Prostate gland (tissue), 2 donors: ENCODE measurements around the gene KPTN. TPM values are rescaled to one million over a fixed set of nuclear protein-coding genes. Genes with fewer than 3 reads are reported as not detected.

Experiments used
- DNase-seq: peaks from one replicate; pipeline ENCODE4 v3.0.0-alpha.2; 2019; ENCODE audit warnings: low spot score
- H3K27ac ChIP-seq, 2 donors: fragments of 200-600 bp; sonication (generic); 2 replicates each; pipeline ENCODE4 v1.5.1; 2017 to 2019
- H3K27me3 ChIP-seq: fragments of 200-600 bp; sonication (generic); replicated peaks from 2 replicates; pipeline ENCODE4 v1.5.1; 2019; ENCODE audit not compliant: insufficient read depth
- H3K36me3 ChIP-seq, 2 donors: fragments of 200-600 bp; sonication (generic); 1 replicate in 1 of 2; 2 replicates in 1 of 2; pipeline versions ENCODE4 v1.5.1 to v1.8.1; 2017 to 2019
- H3K4me1 ChIP-seq: fragments of 200-600 bp; sonication (generic); replicated peaks from 2 replicates; pipeline ENCODE4 v1.5.1; 2019
- H3K4me3 ChIP-seq, 2 donors: fragments of 200-600 bp; sonication (generic); 2 replicates each; pipeline ENCODE4 v1.5.1; 2017 to 2019
- H3K9me3 ChIP-seq: fragments of 200-600 bp; sonication (generic); 2 replicates; pipeline ENCODE4 v1.5.1; 2017
- CTCF ChIP-seq, 4 experiments: fragments of 200-600 bp in 2 of 4; fragments of 450-650 bp in 2 of 4; sonication (generic) in 2 of 4; IDR thresholded peaks; 1 replicate in 3 of 4; 2 replicates in 1 of 4; pipeline ENCODE4 v1.5.1; 2016 to 2019; ENCODE audit warnings: antibody characterized with exemption in 4 of 4, mild to moderate bottlenecking in 2 of 4, moderate library complexity in 2 of 4
- POLR2A ChIP-seq: fragments of 450-650 bp; IDR thresholded peaks from one replicate; pipeline ENCODE4 v1.6.1; 2016; ENCODE audit warnings: antibody characterized with exemption, mild to moderate bottlenecking
- POLR2AphosphoS5 ChIP-seq: sonication (generic); formaldehyde crosslinking; IDR thresholded peaks from one replicate; pipeline ENCODE4 v1.6.1; 2017; ENCODE audit warnings: antibody characterized with exemption
- whole genome bisulfite sequencing: methylation state at CpG from one replicate; pipeline ENCODE4 v1.1.5; 2018; 5-methylcytosine and 5-hydroxymethylcytosine counted together
- intact Hi-C: fragments of 100-400 bp; cut with DNase I; formaldehyde crosslinking; loops from one replicate; pipeline ENCODE4 v1.14.2; 2022
- total RNA-seq, 2 donors: library from RNA; depleted of rRNA; stranded (reverse); fragments of >200 nt; gene quantifications; one replicate each; pipeline ENCODE4 v1.1.0, GENCODE V29; 2016

The KPTN gene
- total RNA-seq, 2 donors from 2014 or later, result 8.8 to 9.0 TPM

- no peaks in the 10 kb centered on the region for H3K27me3 ChIP-seq
- TF ChIP-seq POLR2A (no peak), CTCF (IDR thresholded peaks at IDR 0.05) (no peak), POLR2AphosphoS5 (no peak)
- H3K27ac ChIP-seq, result no peak overlapping the region
- no peaks in the 10 kb centered on the region for H3K4me1 ChIP-seq
- 30% methylated on average over 7 of the region's 7 CpGs for WGBS
- no peak overlapping the region for H3K4me3 ChIP-seq
- H3K36me3 ChIP-seq, result no peaks in the 10 kb centered on the region
- H3K9me3 ChIP-seq, result no peaks in the 10 kb centered on the region
- intact Hi-C loops, result no loop called here
- DNase-seq, result no peak
These were observed 39.5 kb upstream of the KPTN start for GRCh38 chr19:47523473-47523872.

- Histone ChIP-seq H3K4me1 (no peaks in the 10 kb centered on the region), H3K4me3 (no peak overlapping the region), H3K27me3 (no peaks in the 10 kb centered on the region), H3K27ac (no peak overlapping the region), H3K9me3 (no peaks in the 10 kb centered on the region), H3K36me3 (no peaks in the 10 kb centered on the region)
- 70% methylated on average over 20 of the region's 20 CpGs for WGBS
- intact Hi-C loops, result no loop called here
- no peak for DNase-seq
- no peak for TF ChIP-seq CTCF (IDR thresholded peaks at IDR 0.05)
- TF ChIP-seq POLR2A, result no peak
- no peak for TF ChIP-seq POLR2AphosphoS5
These were observed 37.6 kb upstream of the KPTN start for GRCh38 chr19:47521473-47522180.

DNA sequence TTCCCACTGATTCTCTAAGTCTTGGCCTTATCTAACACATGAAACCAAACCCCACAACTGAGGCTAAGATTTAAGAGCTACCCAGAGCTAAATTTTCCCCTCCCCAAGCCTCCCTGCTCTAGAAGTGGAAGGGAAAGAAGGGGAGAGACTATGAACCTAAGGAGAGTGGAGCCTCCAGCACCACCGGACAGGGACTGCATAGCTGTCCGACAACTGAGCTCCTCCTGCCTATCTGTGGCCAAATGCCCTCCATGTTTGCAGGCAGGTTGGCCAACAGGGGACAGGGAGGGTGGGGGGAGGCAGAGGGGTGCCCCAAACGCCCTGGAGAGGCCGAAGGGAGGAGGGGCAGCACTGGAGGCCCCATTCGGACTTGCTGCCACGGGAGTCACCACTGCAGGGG, 36.8 kb upstream of the KPTN start:
- H3K9me3 ChIP-seq, result no peaks in the 10 kb centered on the region
- H3K4me1 ChIP-seq, result no peaks in the 10 kb centered on the region
- H3K4me3 ChIP-seq, result no peak overlapping the region
- 70% methylated on average over 6 of the region's 6 CpGs for WGBS
- H3K36me3 ChIP-seq, result no peaks in the 10 kb centered on the region
- H3K27ac ChIP-seq, result no peak overlapping the region
- DNase-seq, result no peak
- H3K27me3 ChIP-seq, result no peaks in the 10 kb centered on the region
- intact Hi-C loops, result no loop called here
- TF ChIP-seq CTCF (IDR thresholded peaks at IDR 0.05), result no peak

DNA sequence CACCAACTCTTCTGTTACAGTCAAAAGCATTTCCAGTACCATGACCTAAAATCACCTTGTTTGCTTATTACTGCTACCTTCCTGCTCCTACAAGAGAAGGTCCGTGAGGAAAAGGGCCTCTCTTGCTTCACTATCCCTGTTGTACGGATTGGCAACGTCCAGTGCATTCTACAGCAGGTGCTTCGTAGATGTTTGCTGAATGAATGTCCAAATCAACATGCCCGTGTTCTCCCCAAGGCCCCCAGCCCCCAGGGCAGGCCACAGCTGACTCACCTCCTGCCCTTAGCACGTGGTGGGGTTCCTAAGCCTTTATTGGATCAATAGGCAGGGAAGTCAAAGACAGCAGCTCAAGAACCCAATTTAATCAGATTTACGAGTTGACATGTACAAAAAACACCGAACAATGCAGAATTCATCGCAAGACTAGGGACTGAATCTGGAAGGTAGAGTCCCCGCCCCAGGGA, 36.4 kb upstream of the KPTN start:
- Histone ChIP-seq H3K9me3 (no peaks in the 10 kb centered on the region), H3K27ac (no peak overlapping the region), H3K4me3 (no peak overlapping the region), H3K27me3 (no peaks in the 10 kb centered on the region), H3K4me1 (no peaks in the 10 kb centered on the region), H3K36me3 (no peaks in the 10 kb centered on the region)
- no peak for DNase-seq
- WGBS, result 51% methylated on average over 10 of the region's 10 CpGs
- TF ChIP-seq POLR2AphosphoS5 (no peak), CTCF (IDR thresholded peaks at IDR 0.05) (no peak), POLR2A (no peak)
- intact Hi-C loops, result no loop called here

DNA sequence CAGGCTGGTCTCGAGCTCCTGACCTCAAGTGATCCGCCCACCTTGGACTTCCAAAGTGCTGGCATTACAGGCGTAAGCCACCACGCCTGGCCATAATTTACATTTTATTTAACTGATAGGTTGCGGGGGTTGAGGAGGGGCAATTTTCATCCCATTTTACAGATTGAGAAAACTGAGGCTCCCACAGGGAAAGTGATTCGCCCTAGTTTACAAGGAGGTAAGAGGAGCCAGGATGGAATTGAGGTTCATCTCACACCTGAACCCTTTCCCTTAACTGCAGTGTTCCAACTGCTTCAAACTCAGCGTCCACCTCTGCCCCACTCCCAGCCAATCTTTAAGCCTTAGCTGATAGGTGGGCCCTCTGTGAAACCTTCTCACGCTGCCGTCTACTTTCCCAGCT, 34.8 kb upstream of the KPTN start:
- intact Hi-C loops, result loop anchor here (5.0 kb wide), 1 partner anchor 82 kb away; no protein-coding TSS in a partner anchor
- WGBS, result 85% methylated on average over 9 of the region's 9 CpGs
- no peak for TF ChIP-seq POLR2A

More for the DNA sequence above, 34.8 kb upstream of the KPTN start:
- Histone ChIP-seq H3K27me3 (no peaks in the 10 kb centered on the region), H3K9me3 (no peaks in the 10 kb centered on the region), H3K4me3 (no peak overlapping the region), H3K4me1 (no peaks in the 10 kb centered on the region), H3K27ac (no peak overlapping the region), H3K36me3 (no peaks in the 10 kb centered on the region)
- no peak for DNase-seq
